Skeletal muscle satellite cell (primary cell): ENCODE results near the gene GDF2.

Source experiments
- H3K27me3 ChIP-seq: 2 replicates; pipeline ENCODE4 v1.7.0; 2013; ENCODE audit warnings: low read length; ENCODE audit not compliant: control insufficient read depth, insufficient read depth
- H3K36me3 ChIP-seq: 2 replicates; pipeline ENCODE4 v1.7.0; 2013; ENCODE audit warnings: mild to moderate bottlenecking, control low read depth, low read length; ENCODE audit not compliant: insufficient read depth
- H3K4me1 ChIP-seq: 2 replicates; pipeline ENCODE4 v1.7.0; 2013; ENCODE audit warnings: low read length; ENCODE audit not compliant: control insufficient read depth, insufficient read depth
- H3K4me2 ChIP-seq: 2 replicates; pipeline ENCODE4 v1.7.0; 2013; ENCODE audit warnings: mild to moderate bottlenecking, low read length
- H3K4me3 ChIP-seq: 2 replicates; pipeline ENCODE4 v1.7.0; 2013; ENCODE audit warnings: low read length
- H3K9ac ChIP-seq: 2 replicates; pipeline ENCODE4 v1.7.0; 2013; ENCODE audit warnings: mild to moderate bottlenecking, low read depth, low read length, moderate library complexity
- H3K9me3 ChIP-seq: replicated peaks from 2 replicates; pipeline ENCODE4 v1.7.0; 2013; ENCODE audit warnings: mild to moderate bottlenecking, control low read depth, low read length

GDF2 gene

GRCh38 chr10:47349941-47350371 is 27.7 kb downstream of the GDF2 start:
- no peak overlapping the region for H3K4me3 ChIP-seq
- H3K27me3 ChIP-seq: peaks cover 30% of the 10 kb centered on the region
- no peaks in the 10 kb centered on the region for H3K4me1 ChIP-seq
- H3K36me3 ChIP-seq: no peaks in the 10 kb centered on the region
- H3K9ac ChIP-seq: no peak overlapping the region
- no peaks in the 10 kb centered on the region for H3K9me3 ChIP-seq
- no peak overlapping the region for H3K4me2 ChIP-seq

- Histone ChIP-seq H3K9me3 (no peaks in the 10 kb centered on the region), H3K4me1 (no peaks in the 10 kb centered on the region), H3K9ac (no peak overlapping the region), H3K4me3 (no peak overlapping the region), H3K36me3 (no peaks in the 10 kb centered on the region), H3K27me3 (peaks cover 25% of the 10 kb centered on the region), H3K4me2 (no peak overlapping the region)
Observed at GRCh38 chr10:47350671-47351640, 28.7 kb downstream of the GDF2 start.

- H3K9ac ChIP-seq: no peak overlapping the region
- H3K4me2 ChIP-seq: no peak overlapping the region
- peaks cover 23% of the 10 kb centered on the region for H3K27me3 ChIP-seq
- H3K4me3 ChIP-seq: no peak overlapping the region
- no peaks in the 10 kb centered on the region for H3K4me1 ChIP-seq
- no peaks in the 10 kb centered on the region for H3K9me3 ChIP-seq
- H3K36me3 ChIP-seq: no peaks in the 10 kb centered on the region
Observed at GRCh38 chr10:47351899-47352815, 29.9 kb downstream of the GDF2 start.

GRCh38 chr10:47353351-47353750 is 31.1 kb downstream of the GDF2 start:
- Histone ChIP-seq H3K9me3 (no peaks in the 10 kb centered on the region), H3K9ac (no peak overlapping the region), H3K4me3 (no peak overlapping the region), H3K4me1 (no peaks in the 10 kb centered on the region), H3K36me3 (no peaks in the 10 kb centered on the region), H3K4me2 (no peak overlapping the region), H3K27me3 (peaks cover 22% of the 10 kb centered on the region)

- H3K4me3 ChIP-seq: no peak overlapping the region
- H3K4me1 ChIP-seq: no peaks in the 10 kb centered on the region
- H3K27me3 ChIP-seq: peaks cover 30% of the 10 kb centered on the region
- no peaks in the 10 kb centered on the region for H3K36me3 ChIP-seq
- H3K9me3 ChIP-seq: no peaks in the 10 kb centered on the region
- H3K4me2 ChIP-seq: no peak overlapping the region
- H3K9ac ChIP-seq: no peak overlapping the region
Observed at GRCh38 chr10:47354165-47354564, 31.9 kb downstream of the GDF2 start.

GRCh38 chr10:47354900-47355299 is 32.6 kb downstream of the GDF2 start:
- H3K4me2 ChIP-seq: no peak overlapping the region
- no peaks in the 10 kb centered on the region for H3K36me3 ChIP-seq
- H3K4me1 ChIP-seq: no peaks in the 10 kb centered on the region
- no peak overlapping the region for H3K9ac ChIP-seq
- peaks cover 36% of the 10 kb centered on the region for H3K27me3 ChIP-seq
- no peaks in the 10 kb centered on the region for H3K9me3 ChIP-seq
- H3K4me3 ChIP-seq: no peak overlapping the region

- Histone ChIP-seq H3K9me3 (no peaks in the 10 kb centered on the region), H3K4me3 (no peak overlapping the region), H3K9ac (no peak overlapping the region), H3K4me2 (no peak overlapping the region), H3K36me3 (no peaks in the 10 kb centered on the region), H3K4me1 (no peaks in the 10 kb centered on the region), H3K27me3 (peaks cover 36% of the 10 kb centered on the region)
Observed at GRCh38 chr10:47356708-47357107, 34.5 kb downstream of the GDF2 start.

- Histone ChIP-seq H3K9ac (no peak overlapping the region), H3K4me2 (no peak overlapping the region), H3K9me3 (no peaks in the 10 kb centered on the region), H3K4me3 (no peak overlapping the region), H3K27me3 (peaks cover 39% of the 10 kb centered on the region), H3K36me3 (no peaks in the 10 kb centered on the region), H3K4me1 (no peaks in the 10 kb centered on the region)
Observed at GRCh38 chr10:47357131-47357582, 34.9 kb downstream of the GDF2 start.

- no peak overlapping the region for H3K4me2 ChIP-seq
- no peaks in the 10 kb centered on the region for H3K9me3 ChIP-seq
- no peaks in the 10 kb centered on the region for H3K4me1 ChIP-seq
- H3K27me3 ChIP-seq: peaks cover 37% of the 10 kb centered on the region
- no peak overlapping the region for H3K4me3 ChIP-seq
- no peak overlapping the region for H3K9ac ChIP-seq
- no peaks in the 10 kb centered on the region for H3K36me3 ChIP-seq
Observed at GRCh38 chr10:47357911-47358310, 35.7 kb downstream of the GDF2 start.

- H3K4me2 ChIP-seq: no peak overlapping the region
- no peaks in the 10 kb centered on the region for H3K9me3 ChIP-seq
- no peak overlapping the region for H3K4me3 ChIP-seq
- no peaks in the 10 kb centered on the region for H3K36me3 ChIP-seq
- H3K4me1 ChIP-seq: no peaks in the 10 kb centered on the region
- H3K27me3 ChIP-seq: peaks cover 37% of the 10 kb centered on the region
- H3K9ac ChIP-seq: no peak overlapping the region
Observed at GRCh38 chr10:47358457-47358856, 36.2 kb downstream of the GDF2 start.

- Histone ChIP-seq H3K36me3 (no peaks in the 10 kb centered on the region), H3K4me3 (no peak overlapping the region), H3K4me2 (no peak overlapping the region), H3K9ac (no peak overlapping the region), H3K4me1 (no peaks in the 10 kb centered on the region), H3K27me3 (peaks cover 43% of the 10 kb centered on the region), H3K9me3 (no peaks in the 10 kb centered on the region)
Observed at GRCh38 chr10:47359101-47359500, 36.8 kb downstream of the GDF2 start.
